Measurements from ENCODE around the gene GNA12. TPM values are rescaled to one million over a fixed set of nuclear protein-coding genes. Genes with fewer than 3 reads are reported as not detected.

The GNA12 gene
- total RNA-seq, 1 experiment from 2014 or later, result 15.0 TPM

DNA sequence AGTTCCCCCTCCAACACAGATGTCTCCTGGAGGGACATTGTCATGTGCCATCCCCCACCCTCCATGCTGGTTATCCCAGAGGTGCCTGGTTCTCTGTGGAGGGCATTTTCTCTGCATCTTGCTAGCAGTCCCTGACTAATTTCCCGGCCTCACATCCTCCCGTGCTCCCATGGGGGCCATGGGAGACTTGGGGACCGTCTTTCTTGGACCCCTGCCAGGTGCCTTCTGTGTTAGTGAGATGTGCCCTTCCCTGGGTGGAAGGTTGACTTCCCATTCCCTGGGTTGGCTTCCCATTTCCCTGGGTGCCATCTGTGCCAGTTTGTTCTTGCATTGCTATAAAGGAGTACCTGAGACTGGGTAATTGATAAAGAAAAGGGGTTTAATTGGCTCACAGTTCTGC is 22.5 kb upstream of the GNA12 start:
- CTCF ChIA-PET, result no interaction called here
- Histone ChIP-seq H3K27me3 (ENCODE audit: low read length) (no peaks in the 10 kb centered on the region), H2AFZ (ENCODE audit: low read length) (no peak overlapping the region), H3K4me1 (ENCODE audit: insufficient read depth, low read length) (peaks cover 36% of the 10 kb centered on the region), H3K9me2 (replicated peaks; ENCODE audit: low read length) (no peaks in the 10 kb centered on the region), H4K20me1 (ENCODE audit: low read length) (no peaks in the 10 kb centered on the region), H3K4me2 (ENCODE audit: low read length) (no peak overlapping the region), H3K9ac (ENCODE audit: low read length) (no peak overlapping the region), H3K36me3 (ENCODE audit: low read depth, low read length) (no peaks in the 10 kb centered on the region), H3K9me3 (ENCODE audit: low read length) (no peaks in the 10 kb centered on the region), H3K4me3 (ENCODE audit: low read length) (no peak overlapping the region), H3F3A (ENCODE audit: low read length, unreplicated experiment) (no peaks in the 10 kb centered on the region), H3K27ac (ENCODE audit: low read length) (no peak overlapping the region), H3K79me2 (ENCODE audit: low read length) (no peaks in the 10 kb centered on the region)
- DNase-seq (no peak), ATAC-seq (no peak)
- intact Hi-C loops (cut with micrococcal nuclease), result loop anchor here (10.0 kb wide), 1 partner anchor 438 kb away; the partner anchor contains the start of gene SDK1
- TF ChIP-seq, protein P1, sequence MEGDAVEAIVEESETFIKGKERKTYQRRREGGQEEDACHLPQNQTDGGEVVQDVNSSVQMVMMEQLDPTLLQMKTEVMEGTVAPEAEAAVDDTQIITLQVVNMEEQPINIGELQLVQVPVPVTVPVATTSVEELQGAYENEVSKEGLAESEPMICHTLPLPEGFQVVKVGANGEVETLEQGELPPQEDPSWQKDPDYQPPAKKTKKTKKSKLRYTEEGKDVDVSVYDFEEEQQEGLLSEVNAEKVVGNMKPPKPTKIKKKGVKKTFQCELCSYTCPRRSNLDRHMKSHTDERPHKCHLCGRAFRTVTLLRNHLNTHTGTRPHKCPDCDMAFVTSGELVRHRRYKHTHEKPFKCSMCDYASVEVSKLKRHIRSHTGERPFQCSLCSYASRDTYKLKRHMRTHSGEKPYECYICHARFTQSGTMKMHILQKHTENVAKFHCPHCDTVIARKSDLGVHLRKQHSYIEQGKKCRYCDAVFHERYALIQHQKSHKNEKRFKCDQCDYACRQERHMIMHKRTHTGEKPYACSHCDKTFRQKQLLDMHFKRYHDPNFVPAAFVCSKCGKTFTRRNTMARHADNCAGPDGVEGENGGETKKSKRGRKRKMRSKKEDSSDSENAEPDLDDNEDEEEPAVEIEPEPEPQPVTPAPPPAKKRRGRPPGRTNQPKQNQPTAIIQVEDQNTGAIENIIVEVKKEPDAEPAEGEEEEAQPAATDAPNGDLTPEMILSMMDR (conservative IDR thresholded peaks at IDR 0.05; ENCODE audit: low read depth, low read length), result no peak
- TF ChIP-seq EZH2 (IDR thresholded peaks at IDR 0.05; ENCODE audit: low read length, unreplicated experiment), result no peak
- no peak for TF ChIP-seq EZH2phosphoT487 (IDR thresholded peaks at IDR 0.05; ENCODE audit: borderline replicate concordance, low read length)
- POLR2A ChIA-PET (ENCODE audit: unreplicated experiment), result no interaction called here
- no TSS peak for BruUV-seq (replicated peaks)

GRCh38 chr7:2864999-2865670 is 21.0 kb upstream of the GNA12 start:
- no peak overlapping the region for H2AFZ ChIP-seq (ENCODE audit: low read length)
- H3K9ac ChIP-seq (ENCODE audit: low read length), result no peak overlapping the region
- POLR2A ChIA-PET (ENCODE audit: unreplicated experiment), result interaction anchor here (0.6 kb wide), 1 partner anchor 14 kb away, joined by 20 read pairs; no protein-coding TSS in a partner anchor
- peaks cover 26% of the 10 kb centered on the region for H3K4me1 ChIP-seq (ENCODE audit: insufficient read depth, low read length)
- H3K4me3 ChIP-seq (ENCODE audit: low read length), result no peak overlapping the region
- no peaks in the 10 kb centered on the region for H4K20me1 ChIP-seq (ENCODE audit: low read length)
- H3K27me3 ChIP-seq (ENCODE audit: low read length), result no peaks in the 10 kb centered on the region
- CTCF ChIA-PET, result interaction anchor here (1.5 kb wide), 1 partner anchor 11 kb away, joined by 4 read pairs; no protein-coding TSS in a partner anchor
- H3K9me3 ChIP-seq (ENCODE audit: low read length), result no peaks in the 10 kb centered on the region
- no peaks in the 10 kb centered on the region for H3K9me2 ChIP-seq (replicated peaks; ENCODE audit: low read length)
- intact Hi-C loops (cut with micrococcal nuclease), result loop anchor here (1.0 to 10.0 kb wide), 3 partner anchors 143 to 440 kb away; partner anchors contain the start of gene SDK1
- H3F3A ChIP-seq (ENCODE audit: low read length, unreplicated experiment), result no peaks in the 10 kb centered on the region
- no peak overlapping the region for H3K27ac ChIP-seq (ENCODE audit: low read length)
- DNase-seq (peak; percentile 65), ATAC-seq (no peak)
- no peak overlapping the region for H3K4me2 ChIP-seq (ENCODE audit: low read length)
- TF ChIP-seq, protein P1 (conservative IDR thresholded peaks at IDR 0.05; ENCODE audit: low read depth, low read length), result peak; percentile 96
- TF ChIP-seq EZH2 (IDR thresholded peaks at IDR 0.05; ENCODE audit: low read length, unreplicated experiment), result no peak
- BruUV-seq (replicated peaks), result no TSS peak
- H3K79me2 ChIP-seq (ENCODE audit: low read length), result no peaks in the 10 kb centered on the region
- no peaks in the 10 kb centered on the region for H3K36me3 ChIP-seq (ENCODE audit: low read depth, low read length)

Measured in PC-3 (cell line).